GM21526 (cell line): ENCODE data around the gene PGK1.
"Not testable (repeated sequence)": the region's sequence is repeated elsewhere in the genome, so short reads cannot be mapped to it uniquely, and the experiment has no call there.

ENCODE experiments used
- ATAC-seq: cut with Tn5 transposase; IDR thresholded peaks from one replicate; pipeline ENCODE4 v1.9.1; 2021; ENCODE audit warnings: moderate library complexity; ENCODE audit not compliant: unreplicated experiment, low FRiP score

The PGK1 gene

DNA sequence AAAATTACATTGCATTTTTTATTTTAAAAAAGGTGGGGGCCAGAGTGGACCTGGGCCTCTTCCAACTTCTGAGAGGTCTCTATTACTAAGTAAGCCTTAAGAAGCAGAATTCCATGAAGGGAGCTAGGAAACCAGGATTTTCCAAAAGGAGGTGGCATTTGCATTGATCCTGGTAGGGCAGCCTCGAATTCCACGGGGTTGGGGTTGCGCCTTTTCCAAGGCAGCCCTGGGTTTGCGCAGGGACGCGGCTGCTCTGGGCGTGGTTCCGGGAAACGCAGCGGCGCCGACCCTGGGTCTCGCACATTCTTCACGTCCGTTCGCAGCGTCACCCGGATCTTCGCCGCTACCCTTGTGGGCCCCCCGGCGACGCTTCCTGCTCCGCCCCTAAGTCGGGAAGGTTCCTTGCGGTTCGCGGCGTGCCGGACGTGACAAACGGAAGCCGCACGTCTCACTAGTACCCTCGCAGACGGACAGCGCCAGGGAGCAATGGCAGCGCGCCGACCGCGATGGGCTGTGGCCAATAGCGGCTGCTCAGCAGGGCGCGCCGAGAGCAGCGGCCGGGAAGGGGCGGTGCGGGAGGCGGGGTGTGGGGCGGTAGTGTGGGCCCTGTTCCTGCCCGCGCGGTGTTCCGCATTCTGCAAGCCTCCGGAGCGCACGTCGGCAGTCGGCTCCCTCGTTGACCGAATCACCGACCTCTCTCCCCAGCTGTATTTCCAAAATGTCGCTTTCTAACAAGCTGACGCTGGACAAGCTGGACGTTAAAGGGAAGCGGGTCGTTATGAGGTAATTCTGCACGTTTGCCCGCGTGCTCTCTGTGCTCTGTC is at the start of gene PGK1:
TSS of gene PGK1 (plus strand) at position 626 of the 824 bp plus-strand sequence. CDS start at position 719, 93 bp downstream.
- peak; percentile 94 for ATAC-seq

DNA sequence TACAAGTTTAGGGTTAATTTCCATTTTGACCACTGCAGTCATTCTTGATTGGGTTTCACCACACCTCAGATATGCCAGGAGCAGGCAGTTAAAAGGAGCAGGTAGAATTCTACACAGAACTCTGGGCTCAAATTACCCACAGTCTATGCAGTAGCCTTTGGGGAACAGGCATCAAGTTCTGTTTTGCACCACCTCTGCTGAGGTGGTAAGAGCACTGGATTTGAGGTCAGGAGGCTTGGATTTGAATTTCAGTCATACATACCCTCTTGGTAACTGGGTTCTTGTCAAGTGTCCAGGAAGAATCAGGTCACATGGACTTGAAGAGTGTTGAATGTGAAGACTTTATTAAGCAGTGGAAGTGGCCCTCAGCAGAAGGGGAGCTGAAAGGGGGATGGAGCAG is 40.4 kb upstream of the PGK1 start:
- ATAC-seq: no peak

DNA sequence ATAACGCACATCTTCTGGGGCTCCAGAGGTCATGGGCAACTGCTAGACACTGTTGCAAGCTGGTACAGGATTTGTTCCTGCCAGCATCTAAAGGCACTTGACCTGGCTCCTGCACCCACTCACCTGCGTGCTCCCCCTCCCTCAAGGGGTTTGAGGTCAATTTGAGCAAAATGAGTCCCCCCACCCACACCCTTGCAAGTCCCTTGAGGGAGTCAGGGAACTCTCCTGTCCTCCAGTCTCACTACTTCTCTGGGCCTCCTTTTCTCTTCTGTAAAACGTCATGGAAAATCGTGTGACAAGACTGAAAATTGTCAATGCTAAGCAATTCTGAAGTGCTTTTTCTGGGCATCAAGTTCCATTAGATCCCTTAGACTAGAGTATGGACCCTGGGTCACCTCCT is 39.9 kb upstream of the PGK1 start:
- no peak for ATAC-seq

DNA sequence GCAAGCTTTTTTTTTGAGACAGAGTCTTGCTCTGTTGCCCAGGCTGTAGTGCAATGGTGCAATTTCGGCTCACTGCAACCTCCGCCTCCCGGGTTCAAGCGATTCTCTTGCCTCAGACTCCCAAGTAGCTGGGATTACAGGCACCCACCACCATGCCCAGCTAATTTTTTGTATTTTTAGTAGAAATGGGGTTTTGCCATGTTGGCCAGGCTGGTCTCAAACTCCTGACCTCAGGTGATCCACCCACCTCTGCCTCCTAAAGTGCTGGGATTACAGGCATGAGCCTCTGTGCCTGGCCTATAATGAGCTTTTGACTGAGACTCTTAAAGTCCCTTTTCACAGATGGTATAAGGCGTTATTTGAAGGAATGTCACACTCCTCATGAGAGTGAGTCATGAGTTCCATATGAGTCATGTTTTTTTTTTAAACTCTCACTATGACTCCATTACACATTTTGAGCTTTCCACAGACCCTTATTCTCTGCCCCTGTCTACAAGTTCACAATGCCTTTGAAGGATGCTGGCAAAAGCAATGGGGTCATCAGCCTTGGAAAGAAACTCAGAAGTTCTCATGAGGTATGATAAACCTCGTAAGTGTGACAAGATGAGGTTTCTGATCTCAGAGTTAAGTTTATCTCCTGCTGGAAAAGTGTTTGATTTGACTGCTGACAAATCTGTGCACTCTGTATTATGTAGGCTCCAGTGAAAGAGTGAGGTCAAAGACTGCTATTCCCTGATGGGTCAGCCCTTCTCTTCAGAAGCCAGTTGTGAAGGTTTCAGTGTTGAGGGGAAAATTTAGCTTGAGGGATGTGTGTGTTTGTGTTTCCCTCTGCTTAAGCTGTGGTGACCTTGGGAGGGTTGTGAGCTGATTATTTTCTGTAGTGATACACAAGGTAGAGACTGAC is 39.1 kb upstream of the PGK1 start:
- ATAC-seq: peak; percentile 74

DNA sequence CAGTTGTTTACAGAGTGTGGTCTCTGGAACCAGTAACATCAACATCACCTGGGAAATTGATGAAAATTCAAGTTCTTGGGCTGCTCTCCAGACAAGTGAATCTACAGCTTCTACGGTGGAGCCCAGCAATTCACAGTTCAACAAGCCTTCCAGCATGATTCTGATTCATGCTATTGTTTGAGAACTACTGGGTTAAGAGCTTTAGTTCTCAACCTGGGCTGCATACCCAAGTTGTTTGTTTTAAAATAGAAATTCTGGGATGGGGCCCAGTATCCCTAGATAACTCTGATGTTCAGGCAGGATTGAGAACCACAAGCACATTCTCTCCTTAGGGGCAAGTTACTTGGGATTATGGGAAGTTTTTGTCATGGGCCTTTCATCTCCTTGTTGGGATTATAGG is 37.9 kb upstream of the PGK1 start:
- ATAC-seq: no peak

DNA sequence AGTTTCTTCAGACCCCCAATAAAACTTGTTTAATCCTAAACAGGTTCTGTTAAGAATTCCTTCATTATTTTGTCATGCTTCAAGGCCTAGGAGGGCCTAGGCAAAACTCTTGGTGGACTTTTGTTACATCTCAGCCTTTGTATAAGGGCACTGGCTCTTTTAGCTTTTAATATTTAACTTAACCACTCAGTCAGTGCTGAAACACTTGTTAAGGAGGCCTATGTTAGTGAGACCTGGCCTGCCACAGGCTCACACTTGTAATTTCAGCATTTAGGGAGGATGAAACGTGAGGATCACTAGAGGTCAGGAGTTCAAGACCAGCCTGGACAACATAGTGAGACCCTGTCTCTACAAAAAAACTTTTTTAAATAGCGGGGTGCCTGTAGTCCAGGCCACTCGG is 32.7 kb upstream of the PGK1 start:
- no peak for ATAC-seq

DNA sequence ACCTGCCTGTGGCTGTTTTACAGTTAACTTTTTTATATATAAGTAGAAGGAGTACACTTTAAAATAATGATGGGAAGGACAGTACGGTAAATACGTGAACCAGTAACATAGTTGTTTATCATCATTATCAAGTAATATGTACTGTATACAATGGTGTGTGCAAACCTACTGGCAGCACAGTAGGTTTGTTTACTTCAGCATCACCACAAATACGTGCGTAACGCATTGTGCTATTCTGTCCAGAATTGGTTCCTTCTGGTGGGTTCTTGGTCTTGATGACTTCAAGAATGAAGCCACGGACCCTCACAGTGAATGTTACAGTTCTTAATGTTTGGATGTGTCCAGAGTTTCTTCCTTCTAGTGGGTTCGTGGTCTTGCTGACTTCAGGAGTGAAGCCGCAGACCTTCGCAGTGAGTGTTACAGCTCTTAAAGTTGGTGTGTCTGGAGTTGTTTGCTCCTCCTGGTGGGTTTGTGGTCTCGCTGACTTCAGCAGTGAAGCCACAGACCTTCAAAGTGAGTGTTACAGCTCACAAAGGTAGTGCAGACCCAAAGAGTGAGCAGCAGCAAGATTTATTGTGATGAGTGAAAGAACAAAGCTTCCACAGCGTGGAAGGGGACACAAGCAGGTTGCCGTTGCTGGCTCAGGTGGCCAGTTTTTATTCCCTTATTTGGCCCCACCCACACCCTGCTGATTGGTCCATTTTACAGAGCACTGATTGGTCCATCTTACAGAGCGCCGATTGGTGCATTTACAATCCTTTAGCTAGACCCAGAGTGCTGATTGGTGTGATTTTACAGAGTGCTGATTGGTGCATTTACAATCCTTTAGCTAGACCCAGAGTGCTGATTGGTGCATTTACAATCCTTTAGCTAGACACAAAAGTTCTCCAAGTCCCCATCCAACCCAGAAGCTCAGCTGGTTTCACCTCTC is 30.6 kb upstream of the PGK1 start:
- ATAC-seq: not testable (repeated sequence)

DNA sequence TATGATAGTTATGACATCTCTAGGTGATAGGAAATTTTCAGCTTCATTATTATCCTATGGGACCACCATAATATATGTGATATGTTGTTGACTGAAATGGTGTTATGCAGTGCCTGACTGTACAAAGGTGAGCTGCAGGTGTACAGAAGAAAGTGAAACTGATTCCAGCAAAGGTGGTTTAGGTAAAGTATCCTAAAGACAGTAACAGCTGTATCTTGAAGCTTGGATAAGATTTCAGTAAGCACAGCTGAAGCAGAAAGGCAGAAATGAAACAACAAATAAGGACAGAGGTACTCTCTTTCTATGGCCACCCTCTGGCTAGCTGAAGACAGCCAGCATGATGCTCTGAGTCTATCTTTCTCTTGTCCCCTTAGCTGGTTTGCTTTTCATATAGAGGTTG is 30.0 kb upstream of the PGK1 start:
- no peak for ATAC-seq

DNA sequence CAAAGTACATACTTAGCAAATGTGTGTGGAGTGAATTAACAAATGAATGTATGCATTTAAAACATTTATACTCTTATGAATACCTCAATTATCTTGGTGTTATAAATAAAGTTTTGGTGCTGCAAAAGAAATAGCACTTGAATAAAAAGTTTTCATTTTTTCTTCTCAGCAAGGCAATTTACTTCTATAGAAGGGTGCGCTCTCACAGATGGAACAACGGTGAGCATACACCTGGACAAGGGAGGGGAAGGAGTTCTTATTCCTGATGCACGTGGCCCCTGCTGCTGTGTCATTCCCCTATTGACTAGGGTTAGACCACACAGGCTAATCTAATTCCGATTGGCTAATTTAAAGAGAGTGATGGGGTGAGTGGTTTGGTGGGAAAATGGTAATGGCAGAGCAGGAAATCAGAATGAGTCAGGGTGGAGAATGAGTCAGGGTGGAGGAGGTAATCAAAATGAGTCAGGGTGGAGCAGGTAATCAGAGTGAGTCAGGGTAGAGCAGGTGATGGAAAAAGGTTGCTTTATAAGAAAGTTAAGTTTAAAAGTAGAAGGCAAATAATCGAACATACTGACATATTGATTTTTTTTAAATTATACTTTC is 28.2 kb upstream of the PGK1 start:
- no peak for ATAC-seq

DNA sequence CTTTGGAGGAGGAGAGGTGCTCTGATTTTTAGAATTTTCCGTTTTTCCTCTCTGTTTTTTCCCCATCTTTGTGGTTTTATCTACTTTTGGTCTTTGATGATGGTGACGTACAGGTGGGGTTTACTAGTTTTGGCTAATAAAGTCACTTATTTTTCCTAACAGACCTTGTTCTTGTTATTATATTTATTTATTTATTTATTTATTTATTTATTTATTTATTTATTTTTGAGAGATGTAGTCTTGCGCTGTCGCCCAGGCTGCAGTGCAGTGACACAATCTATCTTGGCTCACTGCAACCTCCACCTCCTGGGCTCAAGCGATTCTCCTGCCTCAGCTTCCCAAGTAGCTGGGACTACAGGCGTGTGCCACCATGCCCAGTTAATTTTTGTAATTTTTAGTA is 22.6 kb upstream of the PGK1 start:
- not testable (repeated sequence) for ATAC-seq

DNA sequence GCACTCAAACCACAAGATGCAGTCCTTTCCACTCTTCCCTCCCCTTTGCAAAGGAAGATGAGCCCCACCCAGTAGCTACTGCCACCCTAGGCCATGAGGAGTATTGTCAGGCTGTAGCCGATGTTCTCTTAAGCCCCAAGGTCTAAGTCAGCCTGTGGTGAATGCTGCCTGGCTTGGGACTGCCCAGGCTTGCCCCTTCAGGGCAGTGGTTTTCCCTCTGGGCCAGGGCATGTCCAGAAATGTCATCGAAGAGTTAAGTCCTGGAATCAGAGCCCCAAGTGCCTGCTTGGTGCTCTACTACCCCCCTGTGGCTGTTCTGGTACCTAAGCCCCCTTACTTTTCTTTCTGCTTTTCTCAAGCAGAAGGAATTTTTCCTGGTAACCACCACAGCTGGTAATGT is 11.8 kb upstream of the PGK1 start:
- ATAC-seq: no peak

DNA sequence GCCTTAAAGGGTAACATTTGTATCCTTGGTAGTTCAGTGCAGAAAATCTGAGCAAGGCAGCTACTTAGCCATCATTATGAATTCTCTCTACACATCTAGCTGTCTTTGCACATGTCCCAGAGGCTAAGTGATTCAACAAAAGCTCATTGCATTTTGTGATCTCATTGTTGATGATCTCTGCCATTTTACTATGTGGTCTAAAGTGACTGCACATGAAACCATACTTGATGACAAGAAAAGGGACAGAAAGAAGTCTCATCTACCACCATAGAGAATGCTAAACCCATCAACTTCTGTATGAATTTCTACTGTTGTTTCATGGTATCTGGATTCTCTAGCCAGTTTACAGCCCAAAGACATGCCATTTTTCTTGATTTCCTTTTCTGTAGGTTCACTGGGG is 5.9 kb upstream of the PGK1 start:
- ATAC-seq: no peak

DNA sequence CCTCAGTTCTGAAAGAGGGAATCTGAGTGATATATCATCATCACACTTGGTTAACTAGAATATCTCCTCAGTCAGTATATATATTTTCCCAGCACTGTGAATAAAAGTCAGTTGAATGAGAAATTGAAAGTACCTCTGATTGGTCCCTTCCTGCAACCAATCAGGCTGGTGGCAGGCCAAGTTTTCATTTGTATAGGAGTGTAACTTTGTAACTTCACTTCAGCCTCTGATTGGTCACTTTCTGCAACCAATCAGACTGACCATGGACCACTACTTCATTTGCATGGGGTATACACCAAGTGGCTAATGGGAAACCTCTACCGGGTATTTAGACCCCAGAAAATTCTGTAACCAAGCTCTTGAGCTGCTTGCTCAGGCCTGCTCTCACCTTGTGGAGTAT is 2.0 kb upstream of the PGK1 start:
- no peak for ATAC-seq

DNA sequence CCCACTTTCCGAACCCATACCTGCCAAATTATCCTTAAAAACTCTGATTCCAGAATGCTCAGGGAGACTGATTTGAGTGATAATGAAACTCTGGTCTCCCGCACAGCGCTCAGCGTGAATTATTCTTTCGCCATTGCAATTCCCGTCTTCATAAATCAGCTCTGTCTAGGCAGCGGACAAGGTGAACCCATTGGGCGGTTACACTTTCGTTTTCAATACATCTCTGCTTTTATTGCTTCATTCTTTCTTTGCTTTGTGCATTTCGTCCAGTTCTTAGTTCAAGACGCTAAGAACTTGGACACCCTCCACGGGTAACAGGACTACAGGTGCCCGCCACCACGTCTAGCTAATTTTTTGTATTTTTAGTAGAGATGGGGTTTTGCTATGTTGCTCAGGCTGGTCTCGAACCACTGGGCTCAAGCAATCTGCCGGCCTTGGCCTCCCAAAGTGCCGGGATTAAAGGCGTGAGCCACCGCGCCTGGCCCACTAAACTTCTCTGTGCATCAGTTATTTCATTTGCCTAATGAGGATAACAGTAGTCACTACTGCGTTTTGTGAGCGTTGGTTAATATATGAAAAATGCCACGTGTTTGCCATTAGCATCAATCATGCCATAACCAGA is 936 bp upstream of the PGK1 start:
- ATAC-seq: no peak

DNA sequence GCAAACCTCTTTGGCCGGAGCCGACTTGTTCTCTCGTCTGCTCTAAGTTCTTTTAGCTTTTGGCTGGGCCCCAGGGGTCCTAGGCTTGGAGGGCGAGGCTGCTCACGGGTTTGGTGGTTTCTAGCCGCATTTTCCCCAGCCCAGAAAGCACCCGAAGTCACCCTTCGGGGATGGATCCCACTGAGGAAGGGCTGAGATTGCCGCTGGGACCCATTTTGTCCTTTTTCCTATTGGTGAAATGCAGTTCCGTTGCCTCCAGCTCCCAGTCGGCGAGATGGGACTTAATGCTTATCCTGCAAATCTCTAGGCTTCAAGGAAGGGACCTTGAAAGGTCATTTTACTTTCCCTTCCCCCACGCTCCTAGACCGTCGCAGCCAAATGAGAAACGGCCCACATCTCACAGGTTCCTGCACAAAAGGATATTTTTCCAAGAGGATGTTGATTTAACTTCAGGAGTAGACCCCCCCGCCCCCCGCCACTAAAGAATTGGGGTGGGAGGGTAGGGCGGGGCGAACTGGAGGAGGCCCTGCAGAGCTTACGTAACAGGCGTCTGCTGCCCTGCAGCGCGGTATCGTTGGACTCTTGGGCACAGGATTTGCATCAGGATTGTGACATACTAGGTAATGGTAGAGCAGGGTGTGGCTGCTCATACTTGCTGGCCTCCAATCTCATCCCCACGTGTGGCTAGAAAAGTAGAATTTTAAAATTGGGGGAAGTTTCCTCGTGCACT is 564 bp downstream of the PGK1 start:
- peak; percentile 32 for ATAC-seq

DNA sequence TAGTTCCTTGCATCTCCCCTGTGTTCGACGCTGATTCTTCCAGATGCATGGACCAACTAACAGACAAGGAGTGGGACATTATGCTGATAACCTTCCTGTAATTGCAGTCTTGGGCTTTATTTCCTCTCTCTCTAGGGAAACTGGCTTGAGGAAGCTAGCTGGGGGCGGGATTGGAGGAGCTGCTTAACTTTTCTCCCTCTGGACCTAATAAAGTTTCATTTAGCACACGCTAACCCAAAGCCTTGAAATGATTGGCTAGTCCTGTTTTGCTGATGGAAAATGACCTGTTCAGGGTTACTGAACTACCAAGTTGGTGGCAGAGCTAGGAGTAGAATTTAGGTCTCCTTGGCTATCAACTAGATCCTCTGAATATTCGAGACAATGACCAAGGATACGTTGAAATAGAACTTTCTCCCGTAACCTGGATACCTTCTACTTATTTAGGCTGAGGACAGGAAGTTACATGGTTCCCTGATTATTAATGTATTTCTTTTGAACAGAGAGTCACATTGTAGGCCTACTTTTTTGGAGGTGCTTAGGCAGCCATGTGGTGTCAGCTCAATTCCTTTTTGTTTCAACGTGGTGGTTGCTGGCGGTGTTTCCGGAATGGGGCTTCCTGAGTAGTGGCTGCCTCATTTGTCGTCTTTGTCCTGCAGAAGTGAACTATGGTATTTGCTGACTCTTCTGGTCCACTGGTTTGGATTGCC is 2.0 kb downstream of the PGK1 start:
- no peak for ATAC-seq

DNA sequence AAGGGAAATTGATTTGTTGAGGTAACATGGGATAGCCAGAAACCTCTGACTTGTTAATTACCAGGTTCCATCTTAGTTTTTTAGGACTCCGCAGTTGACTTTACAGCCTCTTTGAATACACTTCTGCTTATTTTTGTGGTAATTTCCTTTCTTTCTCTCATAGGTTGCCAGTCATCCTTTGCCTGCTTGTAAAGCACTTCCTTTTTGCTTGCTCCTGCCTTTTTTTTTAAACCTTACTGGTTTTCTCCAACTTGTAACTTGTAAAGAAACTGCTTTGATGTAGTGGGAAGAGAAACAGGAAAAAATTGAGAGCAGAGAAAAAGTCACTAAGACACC is 2.6 kb downstream of the PGK1 start:
- ATAC-seq: no peak

DNA sequence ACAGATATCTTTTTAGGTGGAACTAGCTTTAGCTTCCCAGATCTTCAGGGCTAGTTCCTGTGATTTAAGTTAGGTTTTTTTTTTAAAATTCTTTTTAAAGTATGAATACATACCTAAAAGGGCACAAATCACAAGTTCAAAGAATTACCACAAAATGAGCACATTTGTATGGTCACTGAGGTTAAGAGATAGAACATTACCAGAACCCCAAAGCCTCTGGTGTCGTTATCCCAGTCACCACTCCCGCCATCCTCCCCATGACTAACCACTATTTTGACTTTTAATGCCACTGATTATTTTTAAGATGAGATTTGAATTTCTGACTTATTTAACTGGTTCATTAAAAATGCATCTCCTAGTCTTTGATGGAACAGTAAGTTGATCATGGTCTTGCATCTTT is 5.4 kb downstream of the PGK1 start:
- ATAC-seq: no peak
